ENCODE data around the gene GVQW3. TPM values are rescaled to one million over a fixed set of nuclear protein-coding genes. Genes with fewer than 3 reads are reported as not detected.

Gene GVQW3
- total and polyA plus RNA-seq, 2 of the 13 experiments (the other 11 are each of a cell fraction or from before 2014, with no cell fraction given): 5.0 to 5.6 TPM

- TF ChIP-seq GMEB2 (CRISPR knock-in tag; IDR thresholded peaks at IDR 0.05; ENCODE audit: low read depth) (no peak), NFKBIZ (CRISPR knock-in tag; IDR thresholded peaks at IDR 0.05) (no peak), PCBP2 (optimal IDR thresholded peaks at IDR 0.05; ENCODE audit: low read depth, low read length, poor library complexity, severe bottlenecking) (no peak), THRA (CRISPR knock-in tag; IDR thresholded peaks at IDR 0.05; ENCODE audit: borderline replicate concordance) (no peak), MYNN (CRISPR knock-in tag; IDR thresholded peaks at IDR 0.05; ENCODE audit: low read depth) (no peak), DMTF1 (CRISPR knock-in tag; IDR thresholded peaks at IDR 0.05) (no peak), ZFYVE20 (CRISPR knock-in tag; IDR thresholded peaks at IDR 0.05; ENCODE audit: borderline replicate concordance, low read depth) (no peak), ZNF780A (CRISPR knock-in tag; IDR thresholded peaks at IDR 0.05) (no peak), TBX3 (IDR thresholded peaks at IDR 0.05; ENCODE audit: borderline replicate concordance) (no peak; the same call in 1 of the 2 replicates), ZFX (CRISPR knock-in tag; IDR thresholded peaks at IDR 0.05; ENCODE audit: low read depth) (no peak), HNF4A (CRISPR knock-in tag; IDR thresholded peaks at IDR 0.05) (no peak), POGZ (CRISPR knock-in tag; IDR thresholded peaks at IDR 0.05) (no peak), ZNF720 (CRISPR knock-in tag; IDR thresholded peaks at IDR 0.05) (no peak), DZIP1 (CRISPR knock-in tag; IDR thresholded peaks at IDR 0.05) (no peak), ZNF362 (CRISPR knock-in tag; IDR thresholded peaks at IDR 0.05; ENCODE audit: borderline replicate concordance) (no peak), NONO (IDR thresholded peaks at IDR 0.05) (no peak), NONO (CRISPR knock-in tag; conservative IDR thresholded peaks at IDR 0.05) (no peak), ZNF17 (CRISPR knock-in tag; IDR thresholded peaks at IDR 0.05) (no peak), SCMH1 (CRISPR knock-in tag; IDR thresholded peaks at IDR 0.05; ENCODE audit: borderline replicate concordance) (no peak), DMAP1 (CRISPR knock-in tag; IDR thresholded peaks at IDR 0.05) (no peak)
Observed at GRCh38 chr11:76445121-76446084, 64.3 kb downstream of the GVQW3 start (continued).
